Stomach (tissue), 9 donors: ENCODE measurements around the gene TOX2. TPM values are rescaled to one million over a fixed set of nuclear protein-coding genes. Genes with fewer than 3 reads are reported as not detected.

Experiments used
- DNase-seq, 2 donors: peaks; one replicate each; pipeline versions ENCODE4 v3.0.0 to v3.0.0-alpha.2; 2013 to 2019
- H3K27ac ChIP-seq, 5 donors: fragments of 200-600 bp in 4 of 5; sonication (generic) in 4 of 5; one replicate each; pipeline ENCODE4 v1.5.1; 2013 to 2019; ENCODE audit warnings: mild to moderate bottlenecking in 1 of 5, moderate library complexity in 1 of 5
- H3K27me3 ChIP-seq, 3 donors: fragments of 200-600 bp; sonication (generic); one replicate each; pipeline ENCODE4 v1.5.1; 2017 to 2019; ENCODE audit warnings: mixed run types in 1 of 3
- H3K36me3 ChIP-seq, 4 donors: fragments of 200-600 bp; sonication (generic); 1 replicate in 3 of 4; 2 replicates in 1 of 4; pipeline ENCODE4 v1.5.1; 2016 to 2019
- H3K4me1 ChIP-seq, 4 donors: fragments of 200-600 bp; sonication (generic); one replicate each; pipeline ENCODE4 v1.5.1; 2016 to 2019
- H3K4me3 ChIP-seq, 4 donors: fragments of 200-600 bp; sonication (generic) in 3 of 4; one replicate each; pipeline ENCODE4 v1.5.1; 2016 to 2019; ENCODE audit warnings: mild to moderate bottlenecking in 1 of 4
- H3K9me3 ChIP-seq, 4 donors: fragments of 200-600 bp; sonication (generic); one replicate each; pipeline ENCODE4 v1.5.1; 2016 to 2019
- CTCF ChIP-seq, 7 experiments: fragments of 450-650 bp in 4 of 7; fragments of 200-600 bp in 3 of 7; sonication (generic) in 3 of 7; IDR thresholded peaks; one replicate each; pipeline ENCODE4 v1.5.1; 2016 to 2019; ENCODE audit warnings: antibody characterized with exemption in 7 of 7, control low read depth in 2 of 7, mild to moderate bottlenecking in 1 of 7
- EP300 ChIP-seq: sonication (generic); formaldehyde crosslinking; IDR thresholded peaks from one replicate; pipeline ENCODE4 v1.6.1; 2017; ENCODE audit warnings: antibody characterized with exemption
- POLR2A ChIP-seq, 4 donors: fragments of 450-650 bp; IDR thresholded peaks; one replicate each; pipeline ENCODE4 v1.6.1; 2016; ENCODE audit warnings: antibody characterized with exemption in 4 of 4, control low read depth in 2 of 4, mild to moderate bottlenecking in 1 of 4, moderate library complexity in 1 of 4
- POLR2AphosphoS5 ChIP-seq, 3 donors: sonication (generic); formaldehyde crosslinking; IDR thresholded peaks; one replicate each; pipeline ENCODE4 v1.6.1; 2016; ENCODE audit warnings: antibody characterized with exemption in 3 of 3
- WGBS, 5 donors: extraction: QIAGEN DNeasy Blood & Tissue Kit in 3 of 5; methylation state at CpG; one replicate each; pipeline versions ENCODE4 v1.1.5 to v1.1.7; 2013 to 2018; 5-methylcytosine and 5-hydroxymethylcytosine counted together
- intact Hi-C: fragments of 100-400 bp; cut with DNase I; formaldehyde crosslinking; loops from one replicate; pipeline ENCODE4 v1.15.1; 2023; ENCODE audit warnings: low total_unique reads
- polyA plus RNA-seq, 3 donors: library from polyadenylated mRNA; stranded (reverse); fragments of 200-250 nt; gene quantifications; one replicate each; pipeline ENCODE4 v1.2.3, GENCODE V29; 2013
- total RNA-seq, 5 donors: library from RNA; depleted of rRNA; stranded (reverse); fragments of >200 nt; gene quantifications; one replicate each; pipeline versions ENCODE4 v1.1.0 to v1.2.3, GENCODE V29; 2014 to 2016
- donor health status: healthy with polysubstance abuse.
- donor health status: Bipolar disorder and iron deficiency.
- donor health status: healthy.

The TOX2 gene
- total and polyA plus RNA-seq, 8 donors = 0.87 to 20.2 (median 7.0) TPM; not detected in 1

- Histone ChIP-seq H3K9me3 (no peaks in the 10 kb centered on the region), H3K4me3 (no peak overlapping the region), H3K27ac (no peak overlapping the region), H3K36me3 (no peaks in the 10 kb centered on the region), H3K27me3 (no peaks in the 10 kb centered on the region), H3K4me1 (peaks cover 0 to 26% (median 12%) of the 10 kb centered on the region in 4 donors)
- TF ChIP-seq EP300 (no peak), POLR2A (IDR thresholded peaks at IDR 0.05) (no peak), POLR2AphosphoS5 (IDR thresholded peaks at IDR 0.05) (no peak), CTCF (IDR thresholded peaks at IDR 0.05) (no peak)
- 81 to 90% (median 84%) methylated on average over 9 to 10 of the region's 10 CpGs for WGBS, 5 donors
- intact Hi-C loops = no loop called here
- no peak for DNase-seq
Measured at GRCh38 chr20:44011251-44011940, 96.7 kb downstream of the TOX2 start.

GRCh38 chr20:44012466-44013226 lies 98.0 kb downstream of the TOX2 start:
- H3K9me3 ChIP-seq = no peaks in the 10 kb centered on the region
- intact Hi-C loops = no loop called here
- H3K27ac ChIP-seq = no peak overlapping the region
- DNase-seq = no peak
- H3K27me3 ChIP-seq = no peaks in the 10 kb centered on the region
- peaks cover 0 to 26% (median 14%) of the 10 kb centered on the region in 4 donors for H3K4me1 ChIP-seq
- H3K4me3 ChIP-seq = no peak overlapping the region
- WGBS, 5 donors = 78 to 90% (median 89%) methylated on average over 3 to 4 of the region's 4 CpGs
- no peaks in the 10 kb centered on the region for H3K36me3 ChIP-seq
- TF ChIP-seq POLR2AphosphoS5 (IDR thresholded peaks at IDR 0.05) (no peak), CTCF (IDR thresholded peaks at IDR 0.05) (no peak), EP300 (no peak), POLR2A (IDR thresholded peaks at IDR 0.05) (no peak)

GRCh38 chr20:44014807-44015732 lies 100.4 kb downstream of the TOX2 start:
- intact Hi-C loops = no loop called here
- DNase-seq = peak in 1 of 2 donors; percentile 74
- no peaks in the 10 kb centered on the region for H3K9me3 ChIP-seq
- H3K4me3 ChIP-seq = no peak overlapping the region
- H3K4me1 ChIP-seq = peaks cover 11 to 44% (median 29%) of the 10 kb centered on the region in 4 donors
- H3K36me3 ChIP-seq = no peaks in the 10 kb centered on the region
- H3K27ac ChIP-seq = no peak overlapping the region
- no peaks in the 10 kb centered on the region for H3K27me3 ChIP-seq
- TF ChIP-seq EP300 = no peak
- TF ChIP-seq POLR2A (IDR thresholded peaks at IDR 0.05) = no peak
- TF ChIP-seq POLR2AphosphoS5 (IDR thresholded peaks at IDR 0.05) = no peak
- no peak for TF ChIP-seq CTCF (IDR thresholded peaks at IDR 0.05)
- WGBS, 5 donors = 38 to 56% (median 54%) methylated on average over 17 of the region's 17 CpGs

GRCh38 chr20:44015733-44016103 lies 101.1 kb downstream of the TOX2 start:
- WGBS, 5 donors = 34 to 48% (median 35%) methylated on average over 9 of the region's 9 CpGs
- Histone ChIP-seq H3K4me1 (peaks cover 11 to 50% (median 31%) of the 10 kb centered on the region in 4 donors), H3K27me3 (no peaks in the 10 kb centered on the region), H3K4me3 (no peak overlapping the region), H3K9me3 (no peaks in the 10 kb centered on the region), H3K36me3 (no peaks in the 10 kb centered on the region), H3K27ac (no peak overlapping the region)
- DNase-seq = no peak
- intact Hi-C loops = no loop called here
- TF ChIP-seq CTCF (IDR thresholded peaks at IDR 0.05) (no peak), POLR2A (IDR thresholded peaks at IDR 0.05) (no peak), EP300 (no peak), POLR2AphosphoS5 (IDR thresholded peaks at IDR 0.05) (no peak)
